ENCODE measurements around the gene NDUFAF3. TPM values are rescaled to one million over a fixed set of nuclear protein-coding genes. Genes with fewer than 3 reads are reported as not detected.

NDUFAF3 gene
- total RNA-seq, 1 donor from 2014 or later: 91.3 TPM

- Histone ChIP-seq H3K4me1 (no peaks in the 10 kb centered on the region), H3K27ac (no peak overlapping the region), H3K36me3 (peaks cover 0 to 9% of the 10 kb centered on the region in 2 donors), H3K9me3 (no peaks in the 10 kb centered on the region), H3K4me3 (no peak overlapping the region), H3K27me3 (no peaks in the 10 kb centered on the region)
- no peak for TF ChIP-seq CTCF (IDR thresholded peaks at IDR 0.05)
- TF ChIP-seq POLR2A (IDR thresholded peaks at IDR 0.05): no peak
- TF ChIP-seq POLR2AphosphoS5 (IDR thresholded peaks at IDR 0.05; ENCODE audit: insufficient read depth in 1 of 2, low read depth in 1 of 2): no peak
- intact Hi-C loops (cut with DNase I): no loop called here
- no peak for DNase-seq (ENCODE audit: extremely low spot score in 2 of 2)
Observed at GRCh38 chr3:48999085-48999858, 22.6 kb upstream of the NDUFAF3 start.

GRCh38 chr3:49001155-49001554 is 20.8 kb upstream of the NDUFAF3 start:
- intact Hi-C loops (cut with DNase I): no loop called here
- no peak for TF ChIP-seq POLR2AphosphoS5 (IDR thresholded peaks at IDR 0.05; ENCODE audit: insufficient read depth in 1 of 2, low read depth in 1 of 2)
- no peak for TF ChIP-seq POLR2A (IDR thresholded peaks at IDR 0.05)

GRCh38 chr3:49004352-49005302 is 17.3 kb upstream of the NDUFAF3 start:
- Histone ChIP-seq H3K9me3 (no peaks in the 10 kb centered on the region), H3K4me1 (peaks cover 18% of the 10 kb centered on the region), H3K36me3 (no peaks in the 10 kb centered on the region), H3K27me3 (no peaks in the 10 kb centered on the region), H3K27ac (no peak overlapping the region), H3K4me3 (no peak overlapping the region)
- no peak for DNase-seq (ENCODE audit: extremely low spot score in 2 of 2)
- intact Hi-C loops (cut with DNase I): loop anchor here (5.0 kb wide), 1 partner anchor 88 kb away; the partner anchor contains the start of gene QRICH1
- TF ChIP-seq CTCF (IDR thresholded peaks at IDR 0.05): no peak
- TF ChIP-seq POLR2A (IDR thresholded peaks at IDR 0.05): no peak
- TF ChIP-seq POLR2AphosphoS5 (IDR thresholded peaks at IDR 0.05; ENCODE audit: insufficient read depth in 1 of 2, low read depth in 1 of 2): no peak

More at GRCh38 chr3:49001155-49001554, 20.8 kb upstream of the NDUFAF3 start:
- Histone ChIP-seq H3K27ac (no peak overlapping the region), H3K9me3 (no peaks in the 10 kb centered on the region), H3K4me3 (no peak overlapping the region), H3K36me3 (peaks cover 0 to 9% of the 10 kb centered on the region in 2 donors), H3K27me3 (no peaks in the 10 kb centered on the region), H3K4me1 (peaks cover 2% of the 10 kb centered on the region)
- DNase-seq (ENCODE audit: extremely low spot score in 2 of 2): no peak

- H3K27ac ChIP-seq: no peak overlapping the region
- no peak for DNase-seq (ENCODE audit: extremely low spot score in 2 of 2)
- intact Hi-C loops (cut with DNase I): loop anchor here (5.0 kb wide), 1 partner anchor 87 kb away; the partner anchor contains the start of gene QRICH1
Observed at GRCh38 chr3:49005303-49005680, 16.6 kb upstream of the NDUFAF3 start.

More at GRCh38 chr3:49005303-49005680, 16.6 kb upstream of the NDUFAF3 start:
- no peak for TF ChIP-seq CTCF (IDR thresholded peaks at IDR 0.05)
- TF ChIP-seq POLR2AphosphoS5 (IDR thresholded peaks at IDR 0.05; ENCODE audit: insufficient read depth in 1 of 2, low read depth in 1 of 2): no peak
- TF ChIP-seq POLR2A (IDR thresholded peaks at IDR 0.05): no peak
- Histone ChIP-seq H3K4me1 (peaks cover 18% of the 10 kb centered on the region), H3K9me3 (no peaks in the 10 kb centered on the region), H3K27me3 (no peaks in the 10 kb centered on the region), H3K36me3 (no peaks in the 10 kb centered on the region), H3K4me3 (no peak overlapping the region)

All from vagina (tissue), 2 donors.